22Rv1 (cell line): ENCODE results near the gene TMEM14A.
"Not testable (repeated sequence)": the region's sequence is repeated elsewhere in the genome, so short reads cannot be mapped to it uniquely, and the experiment has no call there.

Source experiments
- H3K27ac ChIP-seq: fragments of 450-650 bp; 2 replicates; pipeline ENCODE4 v1.5.1; 2017
- CTCF ChIP-seq: fragments of 450-650 bp; IDR thresholded peaks from 2 replicates; pipeline ENCODE4 v1.5.1; 2017; ENCODE audit warnings: mild to moderate bottlenecking
- ZFX ChIP-seq: fragments of 450-650 bp; IDR thresholded peaks from 2 replicates; pipeline ENCODE4 v1.6.1; 2017; ENCODE audit warnings: antibody characterized with exemption, borderline replicate concordance

The TMEM14A gene

DNA sequence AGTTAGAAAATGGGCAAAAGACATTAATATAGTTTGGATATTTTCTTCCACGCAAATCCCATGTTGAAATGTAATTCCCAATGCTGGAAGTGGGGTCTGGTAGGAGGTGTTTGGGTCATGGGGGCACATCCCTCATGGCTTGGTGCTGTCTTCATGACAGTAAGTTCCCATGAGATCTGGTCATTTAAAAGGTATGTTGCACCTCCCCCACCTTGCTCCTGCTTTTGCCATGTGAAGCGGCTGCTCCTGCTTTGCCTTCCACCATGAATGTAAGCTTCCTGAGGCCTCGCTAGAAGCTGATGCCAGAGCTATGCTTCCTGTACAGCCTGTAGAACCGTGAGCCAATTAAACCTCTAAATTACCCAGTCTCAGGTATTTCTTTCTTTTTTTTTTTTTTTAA is 16.3 kb upstream of the TMEM14A start:
- H3K27ac ChIP-seq = no peak overlapping the region
- TF ChIP-seq ZFX (no peak), CTCF (no peak)

DNA sequence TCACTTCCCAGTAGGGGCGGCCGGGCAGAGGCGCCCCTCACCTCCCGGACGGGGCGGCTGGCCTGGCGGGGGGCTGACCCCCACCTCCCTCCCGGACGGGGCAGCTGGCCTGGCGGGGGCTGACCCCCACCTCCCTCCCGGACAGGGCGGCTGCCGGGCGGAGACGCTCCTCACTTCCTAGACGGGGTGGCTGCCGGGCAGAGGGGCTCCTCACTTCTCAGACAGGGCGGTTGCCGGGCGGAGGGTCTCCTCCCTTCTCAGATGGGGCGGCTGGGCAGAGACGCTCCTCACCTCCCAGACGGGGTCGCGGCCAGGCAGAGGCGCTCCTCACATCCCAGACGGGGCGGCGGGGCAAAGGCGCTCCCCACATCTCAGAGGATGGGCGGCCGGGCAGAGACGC is 15.0 kb upstream of the TMEM14A start:
- not testable (repeated sequence) for H3K27ac ChIP-seq

DNA sequence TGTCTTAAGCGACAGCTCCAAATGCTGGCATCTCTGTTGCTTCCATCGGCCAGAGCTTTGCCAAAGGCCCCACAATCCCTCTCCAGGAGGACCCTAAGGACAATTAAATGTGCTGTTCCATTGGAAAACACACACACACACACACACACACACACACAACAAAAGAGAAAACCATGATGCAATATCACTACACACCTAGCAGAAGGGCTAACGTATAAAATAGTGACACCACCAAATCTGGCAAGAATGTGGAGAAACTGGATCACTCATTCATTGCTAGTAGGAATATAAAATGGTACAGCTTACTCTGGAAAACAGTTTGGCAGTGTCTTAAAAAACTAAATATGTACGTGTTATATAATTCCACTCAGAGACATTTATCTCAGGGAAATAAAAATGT is 13.0 kb upstream of the TMEM14A start:
- TF ChIP-seq CTCF = no peak
- no peak for TF ChIP-seq ZFX

DNA sequence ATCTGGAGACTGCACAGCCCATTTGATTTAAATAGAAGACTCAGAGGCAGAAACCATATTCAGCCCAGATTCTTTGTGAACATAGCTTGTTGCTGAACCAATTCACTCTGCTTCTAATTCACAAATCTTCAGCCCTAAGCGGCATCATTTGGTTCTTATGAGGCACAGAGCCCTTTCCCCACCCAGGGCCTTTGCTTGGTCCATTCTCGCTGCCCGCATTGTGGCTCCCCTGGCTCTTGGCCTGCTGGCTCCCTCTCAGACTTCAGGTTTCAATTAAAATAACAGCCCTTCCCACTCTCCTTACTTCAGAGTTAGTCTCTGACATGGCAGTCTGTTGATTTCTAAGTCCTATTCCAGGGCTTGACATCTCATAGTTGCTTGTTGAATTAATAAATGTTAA is 9.4 kb upstream of the TMEM14A start:
- no peak overlapping the region for H3K27ac ChIP-seq
- TF ChIP-seq CTCF = no peak
- no peak for TF ChIP-seq ZFX

More for the DNA sequence above, 13.0 kb upstream of the TMEM14A start:
- H3K27ac ChIP-seq = no peak overlapping the region

DNA sequence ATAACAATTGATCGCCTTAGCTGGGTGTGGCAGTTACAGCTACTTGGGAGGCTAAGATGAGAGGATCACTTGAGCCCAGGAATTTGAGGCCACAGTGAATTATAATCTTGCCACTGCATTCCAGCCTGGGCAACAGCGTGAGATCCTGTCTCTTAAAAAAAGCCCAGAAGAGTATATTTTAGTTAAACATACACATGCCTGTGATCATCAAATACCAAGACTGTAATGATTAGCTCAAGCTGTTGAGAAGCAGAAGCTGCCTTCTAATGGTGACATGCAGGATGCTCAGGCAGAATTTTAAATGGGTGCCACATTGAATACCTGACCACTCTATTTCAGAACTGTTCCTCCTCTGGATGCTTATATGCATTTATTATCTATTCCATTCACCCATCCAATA is 8.9 kb upstream of the TMEM14A start:
- H3K27ac ChIP-seq = no peak overlapping the region
- TF ChIP-seq ZFX = no peak
- TF ChIP-seq CTCF = no peak

GRCh38 chr6:52663120-52663935 is 7.6 kb upstream of the TMEM14A start:
- peak overlapping the region; percentile 62 for H3K27ac ChIP-seq
- TF ChIP-seq CTCF (peak; percentile 88), ZFX (no peak)

DNA sequence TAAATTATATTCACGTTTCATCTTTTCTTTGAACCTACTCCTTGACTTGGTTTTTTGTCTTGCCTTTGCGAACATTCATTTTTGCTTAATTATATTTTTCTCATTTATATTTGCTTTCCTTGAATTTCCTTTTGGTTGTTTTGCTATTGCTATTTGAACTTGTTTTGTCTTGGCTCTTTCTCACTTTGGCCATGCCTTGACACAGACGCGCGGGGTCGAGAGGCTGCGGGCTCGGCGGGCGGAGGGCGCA is 7.1 kb upstream of the TMEM14A start:
- TF ChIP-seq ZFX (no peak), CTCF (peak; percentile 58)
- H3K27ac ChIP-seq = peak overlapping the region; percentile 62
